Prostate gland (tissue), 2 donors: ENCODE measurements around the gene DEFB132. TPM values are rescaled to one million over a fixed set of nuclear protein-coding genes. Genes with fewer than 3 reads are reported as not detected.

Source experiments
- DNase-seq: peaks from one replicate; pipeline ENCODE4 v3.0.0-alpha.2; 2019; ENCODE audit warnings: low spot score
- H3K27ac ChIP-seq, 2 donors: fragments of 200-600 bp; sonication (generic); 2 replicates each; pipeline ENCODE4 v1.5.1; 2017 to 2019
- H3K27me3 ChIP-seq: fragments of 200-600 bp; sonication (generic); replicated peaks from 2 replicates; pipeline ENCODE4 v1.5.1; 2019; ENCODE audit not compliant: insufficient read depth
- H3K36me3 ChIP-seq, 2 donors: fragments of 200-600 bp; sonication (generic); 1 replicate in 1 of 2; 2 replicates in 1 of 2; pipeline versions ENCODE4 v1.5.1 to v1.8.1; 2017 to 2019
- H3K4me1 ChIP-seq: fragments of 200-600 bp; sonication (generic); replicated peaks from 2 replicates; pipeline ENCODE4 v1.5.1; 2019
- H3K4me3 ChIP-seq, 2 donors: fragments of 200-600 bp; sonication (generic); 2 replicates each; pipeline ENCODE4 v1.5.1; 2017 to 2019
- H3K9me3 ChIP-seq: fragments of 200-600 bp; sonication (generic); 2 replicates; pipeline ENCODE4 v1.5.1; 2017
- CTCF ChIP-seq, 4 experiments: fragments of 200-600 bp in 2 of 4; fragments of 450-650 bp in 2 of 4; sonication (generic) in 2 of 4; IDR thresholded peaks; 1 replicate in 3 of 4; 2 replicates in 1 of 4; pipeline ENCODE4 v1.5.1; 2016 to 2019; ENCODE audit warnings: antibody characterized with exemption in 4 of 4, mild to moderate bottlenecking in 2 of 4, moderate library complexity in 2 of 4
- POLR2A ChIP-seq: fragments of 450-650 bp; IDR thresholded peaks from one replicate; pipeline ENCODE4 v1.6.1; 2016; ENCODE audit warnings: antibody characterized with exemption, mild to moderate bottlenecking
- POLR2AphosphoS5 ChIP-seq: sonication (generic); formaldehyde crosslinking; IDR thresholded peaks from one replicate; pipeline ENCODE4 v1.6.1; 2017; ENCODE audit warnings: antibody characterized with exemption
- WGBS: methylation state at CpG from one replicate; pipeline ENCODE4 v1.1.5; 2018; 5-methylcytosine and 5-hydroxymethylcytosine counted together
- intact Hi-C: fragments of 100-400 bp; cut with DNase I; formaldehyde crosslinking; loops from one replicate; pipeline ENCODE4 v1.14.2; 2022
- total RNA-seq, 2 donors: library from RNA; depleted of rRNA; stranded (reverse); fragments of >200 nt; gene quantifications; one replicate each; pipeline ENCODE4 v1.1.0, GENCODE V29; 2016

Gene DEFB132
- total RNA-seq, 2 donors from 2014 or later = 2.2 to 3.3 TPM

GRCh38 chr20:270517-270916 lies 13.0 kb downstream of the DEFB132 start:
- Histone ChIP-seq H3K27me3 (no peaks in the 10 kb centered on the region), H3K4me1 (no peaks in the 10 kb centered on the region), H3K9me3 (no peaks in the 10 kb centered on the region), H3K36me3 (no peaks in the 10 kb centered on the region), H3K27ac (no peak overlapping the region), H3K4me3 (no peak overlapping the region)
- 85% methylated on average over 5 of the region's 5 CpGs for WGBS
- no peak for DNase-seq
- TF ChIP-seq CTCF (IDR thresholded peaks at IDR 0.05) = no peak
- TF ChIP-seq POLR2AphosphoS5 = no peak
- no peak for TF ChIP-seq POLR2A
- intact Hi-C loops = no loop called here

GRCh38 chr20:271069-271468 lies 13.5 kb downstream of the DEFB132 start:
- no peak overlapping the region for H3K27ac ChIP-seq
- no peak overlapping the region for H3K4me3 ChIP-seq
- TF ChIP-seq POLR2A = no peak
- no peak for TF ChIP-seq POLR2AphosphoS5
- no peak for TF ChIP-seq CTCF (IDR thresholded peaks at IDR 0.05)
- DNase-seq = no peak
- WGBS = 88% methylated on average over 4 of the region's 4 CpGs
- no peaks in the 10 kb centered on the region for H3K9me3 ChIP-seq
- H3K36me3 ChIP-seq = no peaks in the 10 kb centered on the region
- no peaks in the 10 kb centered on the region for H3K27me3 ChIP-seq
- intact Hi-C loops = no loop called here
- no peaks in the 10 kb centered on the region for H3K4me1 ChIP-seq

- Histone ChIP-seq H3K36me3 (no peaks in the 10 kb centered on the region), H3K27ac (no peak overlapping the region), H3K4me1 (no peaks in the 10 kb centered on the region), H3K9me3 (no peaks in the 10 kb centered on the region), H3K4me3 (no peak overlapping the region), H3K27me3 (no peaks in the 10 kb centered on the region)
- TF ChIP-seq POLR2A (no peak), POLR2AphosphoS5 (no peak), CTCF (IDR thresholded peaks at IDR 0.05) (no peak)
- intact Hi-C loops = no loop called here
- no peak for DNase-seq
Observed at GRCh38 chr20:271528-271927, 14.0 kb downstream of the DEFB132 start.

- H3K27ac ChIP-seq = no peak overlapping the region
- H3K36me3 ChIP-seq = no peaks in the 10 kb centered on the region
- intact Hi-C loops = no loop called here
- H3K4me3 ChIP-seq = no peak overlapping the region
- TF ChIP-seq POLR2A (no peak), POLR2AphosphoS5 (no peak), CTCF (IDR thresholded peaks at IDR 0.05) (no peak)
- no peaks in the 10 kb centered on the region for H3K27me3 ChIP-seq
- H3K4me1 ChIP-seq = no peaks in the 10 kb centered on the region
- DNase-seq = no peak
- H3K9me3 ChIP-seq = no peaks in the 10 kb centered on the region
Observed at GRCh38 chr20:272718-273117, 15.2 kb downstream of the DEFB132 start.

- DNase-seq = no peak
- H3K27me3 ChIP-seq = no peaks in the 10 kb centered on the region
- TF ChIP-seq POLR2AphosphoS5 (no peak), POLR2A (no peak), CTCF (IDR thresholded peaks at IDR 0.05) (no peak)
- H3K27ac ChIP-seq = no peak overlapping the region
- no peaks in the 10 kb centered on the region for H3K4me1 ChIP-seq
- WGBS = 83% methylated on average over 3 of the region's 3 CpGs
- intact Hi-C loops = no loop called here
- H3K4me3 ChIP-seq = no peak overlapping the region
- no peaks in the 10 kb centered on the region for H3K36me3 ChIP-seq
- H3K9me3 ChIP-seq = no peaks in the 10 kb centered on the region
Observed at GRCh38 chr20:273884-274283, 16.4 kb downstream of the DEFB132 start.
